Measurements from ENCODE around the gene ZNF564.
"Not testable (repeated sequence)": the region's sequence is repeated elsewhere in the genome, so short reads cannot be mapped to it uniquely, and the experiment has no call there.

ZNF564 gene

DNA sequence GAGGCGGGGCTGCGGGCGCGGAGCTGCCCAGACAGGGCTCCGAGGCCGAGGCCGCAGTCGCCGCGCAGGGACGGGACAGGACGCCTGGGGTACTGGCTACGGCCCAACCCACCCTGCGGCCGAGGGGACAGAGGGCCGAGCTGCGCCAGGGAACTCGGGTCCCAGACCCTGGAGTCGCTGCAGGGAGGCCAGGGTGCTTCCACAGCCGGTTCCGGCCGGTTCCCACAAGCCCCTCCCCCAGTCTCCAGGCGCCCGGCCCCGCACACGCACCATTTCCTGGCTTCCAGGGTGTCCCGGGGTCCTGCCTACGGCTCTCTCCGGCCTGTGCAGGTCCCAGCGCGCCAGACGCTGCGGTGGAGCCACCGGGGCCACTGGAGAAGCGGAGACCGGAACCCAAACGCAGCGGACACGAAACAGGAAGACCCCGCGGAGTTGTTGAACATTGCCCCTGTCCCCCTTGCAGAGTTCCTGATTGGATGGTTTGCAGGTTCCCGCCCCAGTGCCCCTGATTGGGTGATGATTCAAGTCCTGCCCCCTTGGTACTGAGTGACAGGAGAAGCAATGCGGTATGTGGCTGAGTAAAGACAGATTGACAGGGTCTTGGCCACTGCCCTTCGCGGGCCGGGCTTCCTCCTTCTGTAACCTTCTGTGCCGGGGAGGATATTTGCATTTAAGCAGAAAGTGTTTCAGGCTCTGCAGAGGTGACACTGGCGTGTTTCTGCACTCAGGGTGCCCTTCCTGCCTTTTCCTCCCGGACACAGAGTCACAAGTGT lies at the start of gene ZNF564:
TSS of gene ZNF564 (minus strand) at position 423 of the 773 bp plus-strand sequence. CDS start at position 273, 150 bp downstream.
- peak; percentile 87 for DNase-seq (ENCODE audit: low read depth)

DNA sequence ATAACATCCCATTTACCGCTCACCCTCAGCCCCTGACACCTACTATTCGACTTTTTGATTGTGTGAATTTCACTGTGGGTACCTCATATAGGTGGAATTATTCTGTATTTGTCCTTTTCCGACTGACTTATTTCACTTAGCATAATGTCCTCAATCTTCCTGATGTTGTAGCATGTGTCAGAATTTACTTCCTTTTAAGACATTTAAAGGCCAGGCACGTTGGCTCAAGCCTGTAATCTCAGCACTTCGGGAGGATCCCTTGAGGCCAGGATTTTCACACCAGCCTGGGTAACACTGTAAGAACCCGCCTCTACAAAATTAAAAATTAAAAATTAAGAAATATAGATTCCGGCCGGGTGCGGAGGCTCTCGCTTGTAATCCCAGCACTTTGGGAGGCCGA lies 46.3 kb upstream of the ZNF564 start:
- no peak for DNase-seq (ENCODE audit: low read depth)

DNA sequence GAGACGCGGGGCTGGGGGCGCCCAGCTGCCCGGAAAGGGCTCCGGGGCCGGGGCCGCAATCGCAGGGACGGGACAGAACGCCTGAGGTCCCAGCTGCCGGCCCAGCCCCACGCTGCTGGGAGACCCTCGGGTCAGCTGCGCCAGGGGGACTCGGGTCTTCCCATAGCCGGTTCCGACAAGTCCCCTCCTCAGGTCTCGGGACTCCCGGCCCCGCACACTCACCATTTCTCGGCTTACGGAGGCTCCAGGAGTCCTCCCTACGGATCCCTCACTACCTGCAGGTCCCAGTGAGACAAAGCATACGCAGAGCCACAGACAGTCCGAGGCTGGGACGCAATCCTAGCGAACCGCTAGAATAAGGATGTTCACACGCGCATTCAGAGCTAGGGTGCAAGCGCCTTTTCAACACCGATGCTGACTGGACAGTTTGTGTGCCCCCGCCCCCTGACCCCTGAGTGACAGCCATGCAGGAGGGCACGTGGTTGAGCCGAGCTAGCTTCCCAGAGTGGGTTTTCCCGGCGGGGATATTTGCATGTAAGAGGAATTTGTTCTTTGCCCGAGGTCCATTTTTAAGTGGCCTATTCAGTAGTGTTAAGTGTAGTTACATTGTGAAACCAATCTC lies 45.8 kb upstream of the ZNF564 start:
- no peak for DNase-seq (ENCODE audit: low read depth)

DNA sequence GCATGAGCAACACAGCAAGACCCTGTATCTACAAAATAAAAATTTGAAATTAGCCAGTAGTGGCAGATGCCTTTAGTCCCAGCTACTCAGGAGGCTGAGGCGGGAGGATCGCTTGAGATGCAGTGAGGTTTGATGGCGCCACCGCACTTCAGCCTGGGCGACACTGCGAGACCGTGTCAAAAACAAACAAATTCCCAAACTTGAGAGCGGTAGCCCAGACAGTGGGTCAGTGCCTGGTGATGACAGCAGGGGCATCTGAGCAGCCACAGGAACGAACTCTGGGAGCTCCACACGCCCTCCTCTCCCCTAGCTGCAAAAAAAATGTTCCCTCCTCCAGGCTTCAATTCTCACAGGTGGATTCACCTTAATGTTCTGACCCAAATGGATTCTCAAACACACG lies 45.2 kb upstream of the ZNF564 start:
- no peak for DNase-seq (ENCODE audit: low read depth)

DNA sequence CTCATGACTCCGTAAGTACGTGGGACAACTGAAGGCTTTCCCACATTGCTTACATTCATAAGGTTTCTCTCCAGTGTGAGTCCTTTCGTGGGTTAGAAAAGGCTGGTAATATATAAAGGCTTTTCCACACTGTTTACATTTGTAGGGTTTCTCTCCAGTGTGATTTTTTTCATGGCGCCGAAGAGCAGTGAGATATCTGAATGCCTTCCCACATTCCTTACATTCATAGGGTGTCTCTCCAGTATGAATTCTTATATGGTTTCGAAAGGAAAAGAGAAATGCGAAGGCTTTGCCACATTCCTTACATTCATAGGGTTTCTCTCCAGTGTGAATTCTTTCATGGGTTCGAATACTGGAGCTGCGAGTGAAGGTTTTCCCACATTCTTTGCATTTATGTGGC lies 29.8 kb upstream of the ZNF564 start:
- no peak for DNase-seq (ENCODE audit: low read depth)

DNA sequence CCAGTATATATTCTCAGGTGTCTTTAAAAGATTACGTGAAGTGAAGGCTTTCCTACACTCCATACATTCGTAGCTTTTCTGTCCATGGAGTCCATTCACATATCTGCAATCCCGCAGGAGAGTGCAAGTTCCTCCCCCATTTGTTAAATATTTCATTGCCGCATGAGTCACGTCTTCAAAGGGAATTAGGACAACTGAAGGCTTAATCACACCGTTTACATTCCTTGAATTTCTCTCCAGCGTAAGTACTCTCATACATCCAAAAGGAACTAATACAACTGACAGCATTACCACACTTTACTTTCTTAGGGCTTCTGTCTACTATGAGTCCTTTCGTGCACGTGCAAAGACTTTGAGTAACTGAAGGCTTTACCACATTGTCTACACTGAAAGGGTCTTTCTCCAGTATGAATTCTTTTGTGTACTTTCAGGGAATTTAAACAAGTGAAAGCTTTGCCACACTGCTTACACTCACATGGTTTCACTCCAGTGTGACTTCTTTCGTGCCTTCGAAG lies 29.0 kb upstream of the ZNF564 start:
- no peak for DNase-seq (ENCODE audit: low read depth)

DNA sequence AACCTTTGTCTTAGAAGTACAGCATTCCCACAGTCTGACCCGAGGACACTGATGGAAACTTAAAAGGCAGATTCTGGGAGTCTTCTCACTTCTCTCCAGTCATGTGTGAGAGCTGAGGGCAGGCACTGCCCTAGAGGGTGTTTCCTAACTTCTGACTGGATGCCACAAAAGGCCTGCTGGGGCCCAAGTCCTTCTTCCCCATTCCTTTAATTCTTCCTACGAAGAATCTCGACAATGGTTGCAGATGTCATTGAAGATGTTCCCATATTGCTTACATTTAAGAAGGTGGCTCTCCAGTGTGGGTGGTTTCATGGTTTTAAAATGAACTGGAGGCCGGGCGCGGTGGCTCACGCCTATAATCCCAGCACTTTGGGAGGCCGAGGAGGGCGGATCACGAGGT lies 27.4 kb upstream of the ZNF564 start:
- no peak for DNase-seq (ENCODE audit: low read depth)

DNA sequence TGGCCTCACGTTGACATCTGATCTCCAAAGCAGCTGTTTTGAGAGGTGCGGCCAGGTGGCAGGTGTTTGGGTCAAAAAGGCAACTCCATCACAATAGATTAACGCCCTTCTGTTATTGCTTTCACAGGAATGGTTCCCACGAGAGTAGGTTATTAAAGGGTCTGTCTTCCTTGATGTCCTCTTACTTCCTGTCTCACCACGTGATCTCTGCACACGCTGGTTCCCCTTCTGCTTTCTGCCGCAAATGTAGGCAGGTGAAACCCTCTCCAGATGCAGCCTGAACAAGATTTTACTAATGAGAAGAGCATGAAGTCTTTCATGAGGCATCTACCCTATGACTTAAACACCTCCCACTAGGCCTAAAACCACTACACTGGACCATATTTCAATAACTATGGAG lies 22.8 kb upstream of the ZNF564 start:
- no peak for DNase-seq (ENCODE audit: low read depth)

DNA sequence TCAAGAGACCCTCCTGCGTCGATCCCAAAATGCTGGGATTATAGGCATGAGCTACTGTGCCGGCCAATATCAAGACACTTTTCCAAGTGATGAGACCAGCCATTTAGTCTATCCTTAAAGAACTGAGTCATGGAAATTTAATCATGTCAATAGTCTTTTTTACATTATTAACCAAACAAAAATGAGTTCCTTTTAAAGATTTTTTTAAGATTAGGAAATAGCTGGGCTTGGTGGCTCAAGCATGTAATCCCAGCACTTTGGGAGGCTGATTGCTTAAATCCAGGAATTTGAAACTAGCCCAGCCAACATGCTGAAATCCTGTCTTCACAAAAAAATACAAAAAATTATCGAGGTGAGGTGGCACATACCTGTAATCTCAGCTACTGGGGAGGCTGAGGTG lies 16.7 kb upstream of the ZNF564 start:
- no peak for DNase-seq (ENCODE audit: low read depth)

DNA sequence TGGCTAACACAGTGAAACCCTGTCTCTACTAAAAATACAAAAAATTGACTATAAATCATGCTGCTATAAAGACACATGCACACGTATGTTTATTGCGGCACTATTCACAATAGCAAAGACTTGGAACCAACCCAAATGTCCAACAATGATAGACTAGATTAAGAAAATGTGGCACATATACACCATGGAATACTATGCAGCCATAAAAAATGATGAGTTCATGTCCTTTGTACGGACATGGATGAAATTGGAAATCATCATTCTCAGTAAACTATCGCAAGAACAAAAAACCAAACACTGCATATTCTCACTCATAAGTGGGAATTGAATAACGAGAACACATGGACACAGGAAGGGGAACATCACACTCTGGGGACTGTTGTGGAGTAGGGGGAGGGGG lies 15.1 kb upstream of the ZNF564 start:
- DNase-seq (ENCODE audit: low read depth), result not testable (repeated sequence)

DNA sequence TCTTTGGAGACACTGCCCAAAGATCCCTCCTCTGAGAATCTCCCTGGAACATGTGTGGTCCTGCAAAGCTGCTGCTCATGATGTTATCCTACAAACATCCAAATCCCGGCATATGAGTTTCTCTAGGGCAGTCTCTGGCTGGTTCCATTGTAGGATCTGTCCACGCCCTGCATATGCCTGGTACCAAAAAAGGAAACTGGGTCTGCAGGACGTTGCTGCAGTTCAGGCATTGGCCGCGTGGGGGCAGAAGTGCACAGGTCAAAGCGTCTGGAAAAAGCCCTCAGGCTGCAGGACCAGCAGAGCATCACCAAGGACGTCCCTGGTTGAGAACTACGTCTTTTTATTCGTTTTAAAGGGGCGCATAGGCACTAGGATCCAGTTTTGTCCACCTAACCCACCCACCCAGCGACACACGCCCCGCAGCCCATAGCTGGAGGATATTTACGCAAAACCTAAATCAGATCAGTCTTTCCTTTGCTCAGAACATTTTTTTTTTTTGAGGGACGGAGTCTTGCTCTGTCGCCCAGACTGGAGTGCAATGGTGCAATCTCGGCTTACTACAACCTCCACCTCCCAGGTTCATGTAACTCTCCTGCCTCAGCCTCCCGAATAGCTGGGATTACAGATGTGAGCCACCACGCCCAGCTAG lies 12.9 kb upstream of the ZNF564 start:
- DNase-seq (ENCODE audit: low read depth), result peak; percentile 80

DNA sequence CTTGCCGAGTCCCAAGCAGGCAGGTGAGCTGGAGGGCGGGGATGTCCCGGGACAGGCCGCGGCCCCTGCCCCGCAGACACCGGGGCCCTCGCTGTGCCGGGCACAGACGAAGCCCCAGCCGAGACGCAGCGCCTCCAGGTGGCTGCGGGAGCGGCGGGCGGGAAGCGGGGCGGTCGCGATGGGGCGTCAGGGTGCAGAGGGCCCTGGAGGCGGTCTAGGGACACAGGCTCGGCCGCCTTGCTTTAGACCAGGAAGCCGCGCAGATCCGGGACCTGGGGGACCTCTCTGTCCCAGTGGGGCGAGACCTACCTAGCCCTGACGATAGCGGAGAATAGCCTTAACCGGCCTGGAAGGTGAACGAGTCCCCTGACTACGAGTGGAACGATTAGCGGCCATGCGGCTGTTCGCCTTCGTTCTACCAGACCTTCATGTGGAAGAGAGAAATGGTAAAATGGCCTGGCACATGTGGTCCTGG lies 4.2 kb upstream of the ZNF564 start:
- no peak for DNase-seq (ENCODE audit: low read depth)

DNA sequence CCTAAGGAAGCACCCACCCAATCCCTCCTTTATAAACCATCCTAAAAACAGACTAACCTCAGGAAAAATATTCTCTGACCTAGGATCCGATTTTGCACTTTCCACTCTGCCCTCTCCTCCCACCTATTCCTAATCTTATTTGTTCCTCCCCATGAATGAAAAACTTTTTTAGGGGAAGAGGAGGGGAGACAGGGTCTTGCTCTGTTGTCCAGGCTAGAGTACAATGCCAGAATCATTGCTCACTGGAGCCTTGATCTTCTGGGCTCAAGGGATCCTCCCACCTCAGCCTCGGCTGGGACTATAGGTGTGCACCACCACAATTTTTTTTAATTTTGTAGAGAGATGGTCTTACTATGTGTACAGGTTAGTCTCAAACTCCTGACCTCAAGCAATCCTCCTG lies 4.4 kb downstream of the ZNF564 start:
- DNase-seq (ENCODE audit: low read depth), result no peak

DNA sequence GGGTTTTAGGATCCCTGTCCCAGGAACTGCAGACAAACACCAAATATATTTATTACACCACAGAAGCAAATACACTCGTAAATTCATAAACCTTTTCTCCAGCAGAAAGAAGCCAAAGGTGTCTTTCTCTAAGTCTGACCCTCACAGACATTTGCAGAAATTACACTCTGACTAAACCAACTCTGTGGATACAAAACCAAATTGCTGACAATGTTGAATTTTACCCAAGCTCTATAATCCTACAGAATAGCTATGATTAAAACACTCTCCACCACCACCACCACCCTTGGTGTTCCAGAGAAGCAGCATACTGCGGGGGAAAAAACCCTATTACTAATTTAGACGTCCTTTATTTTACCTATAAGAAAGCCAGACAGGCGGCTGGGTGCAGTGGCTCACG lies 5.2 kb downstream of the ZNF564 start:
- DNase-seq (ENCODE audit: low read depth), result no peak

DNA sequence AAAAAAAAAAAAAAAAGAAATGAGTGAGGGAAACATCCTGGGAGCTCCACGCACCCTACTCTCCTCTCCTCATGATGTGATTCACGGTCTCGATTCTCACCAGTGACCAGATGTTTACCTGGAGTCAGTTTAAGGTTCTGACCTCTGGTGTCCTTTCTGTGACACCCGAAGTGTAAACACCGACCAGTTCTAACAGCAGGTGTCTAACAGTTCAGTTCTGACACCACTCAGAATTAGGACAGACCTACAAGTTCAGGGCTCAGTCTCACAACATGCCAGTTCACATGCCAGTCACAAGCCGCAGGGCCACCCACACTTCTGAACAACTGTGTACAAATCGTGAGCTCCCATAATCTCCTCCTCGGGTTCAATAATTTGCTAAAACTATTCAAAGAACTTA lies 6.0 kb downstream of the ZNF564 start:
- no peak for DNase-seq (ENCODE audit: low read depth)

DNA sequence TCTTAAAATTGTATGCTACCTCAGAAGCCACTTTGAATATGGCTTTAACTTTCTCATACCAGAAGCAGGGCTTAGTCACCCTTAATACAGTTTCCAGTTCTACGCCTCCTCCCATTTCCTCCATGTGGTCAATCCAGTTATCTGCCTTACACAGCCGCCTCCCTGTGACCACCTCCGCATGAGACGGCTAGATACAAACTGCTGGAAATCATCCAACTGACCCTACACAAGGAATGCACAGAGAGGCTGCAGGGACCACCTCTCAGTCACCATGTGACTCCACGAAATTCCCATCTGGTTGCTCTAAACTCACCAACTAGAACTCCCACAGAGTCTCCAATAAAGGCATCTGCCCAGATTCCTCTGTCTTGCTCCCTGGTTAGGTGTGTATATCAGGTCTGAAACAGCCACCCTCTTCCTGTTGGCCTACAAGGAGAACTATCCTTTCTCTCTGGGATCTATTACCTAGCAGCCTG lies 6.8 kb downstream of the ZNF564 start:
- DNase-seq (ENCODE audit: low read depth), result no peak

DNA sequence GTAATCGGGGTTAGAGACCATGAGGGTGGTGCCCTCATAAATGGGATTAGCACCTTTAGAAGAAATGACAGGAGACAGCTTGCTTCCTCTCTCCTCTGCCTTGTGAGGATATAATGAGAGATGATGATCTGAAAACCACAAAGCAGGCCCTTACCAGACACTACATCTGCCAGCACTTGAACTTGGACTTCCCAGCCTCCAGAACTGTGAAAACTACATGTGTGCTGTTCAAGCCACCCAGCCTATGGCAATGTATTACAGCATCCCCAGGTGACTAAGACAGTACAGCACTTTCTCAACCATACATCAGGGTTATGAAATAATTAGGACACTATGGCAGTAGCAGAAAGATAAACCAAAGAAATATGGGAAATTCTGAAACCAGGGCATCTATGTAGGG lies 7.4 kb downstream of the ZNF564 start:
- DNase-seq (ENCODE audit: low read depth), result no peak

DNA sequence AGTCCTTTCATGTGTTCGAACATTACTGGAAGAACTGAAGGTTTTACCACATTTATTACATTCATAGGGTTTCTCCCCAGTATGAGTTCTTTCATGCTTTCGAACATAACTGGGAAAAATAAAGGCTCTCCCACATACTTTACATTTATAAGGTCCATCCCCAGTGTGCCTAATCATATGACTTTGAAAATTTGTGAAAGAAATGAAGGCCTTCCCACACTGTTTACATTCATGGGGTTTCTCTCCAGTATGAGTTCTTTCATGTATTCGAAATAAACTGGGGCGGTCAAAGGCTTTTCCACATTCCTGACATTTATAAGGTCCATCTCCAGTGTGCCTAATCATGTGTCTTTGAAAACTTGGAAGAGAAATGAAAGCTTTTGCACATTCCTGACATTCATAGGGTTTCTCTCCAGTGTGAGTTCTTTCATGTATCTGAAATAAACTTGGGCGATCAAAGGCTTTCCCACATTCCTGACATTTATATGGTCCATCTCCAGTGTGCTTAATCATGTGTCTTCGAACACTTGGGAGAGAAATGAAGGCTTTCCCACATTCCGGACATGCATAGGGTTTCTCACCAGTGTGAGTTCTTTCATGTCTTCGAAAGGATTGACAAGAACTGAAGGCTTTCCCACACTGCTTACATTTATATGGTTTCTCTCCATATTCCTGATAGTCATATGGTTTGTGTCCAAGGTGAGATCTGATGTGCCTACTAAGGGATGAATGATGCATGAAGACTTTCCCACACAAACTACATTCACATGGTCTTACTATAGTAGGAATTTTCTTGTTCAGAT lies 24.0 kb downstream of the ZNF564 start:
- DNase-seq (ENCODE audit: low read depth), result no peak

DNA sequence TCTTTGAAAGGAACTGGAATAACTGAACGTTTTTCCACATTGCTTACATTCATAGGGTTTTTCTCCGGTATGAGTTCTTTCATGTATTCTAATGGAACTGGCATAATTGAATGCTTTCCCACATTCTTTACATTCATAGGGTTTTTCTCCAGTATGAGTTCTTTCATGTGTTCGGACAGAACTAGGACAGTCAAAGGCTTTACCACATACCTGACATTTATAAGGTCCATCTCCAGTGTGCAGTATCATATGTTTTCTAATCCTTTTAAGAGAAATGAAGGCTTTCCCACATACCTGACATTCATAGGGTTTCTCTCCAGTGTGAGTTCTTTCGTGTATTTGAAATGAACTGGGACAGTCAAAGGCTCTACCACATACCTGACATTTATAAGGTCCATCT lies 24.7 kb downstream of the ZNF564 start:
- no peak for DNase-seq (ENCODE audit: low read depth)

DNA sequence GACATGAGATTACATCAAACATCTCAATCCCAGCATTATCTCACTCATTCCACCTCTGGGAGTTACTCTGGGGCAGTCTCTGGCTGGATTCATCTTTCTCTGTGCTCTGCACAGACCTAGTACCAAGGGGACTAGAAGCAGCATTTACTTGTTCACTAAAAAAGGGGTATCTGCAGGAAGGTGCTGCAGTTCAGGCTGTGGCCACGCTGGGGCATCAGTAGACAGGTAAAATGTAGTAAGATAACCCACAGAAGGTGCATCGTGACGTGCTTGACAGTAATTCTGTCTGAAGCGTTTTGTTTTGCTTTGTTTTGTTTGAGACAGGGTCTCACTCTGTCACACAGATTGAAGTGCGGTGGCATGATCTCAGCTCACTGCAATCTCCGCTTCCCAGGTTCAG lies 29.3 kb downstream of the ZNF564 start:
- no peak for DNase-seq (ENCODE audit: low read depth)

DNA sequence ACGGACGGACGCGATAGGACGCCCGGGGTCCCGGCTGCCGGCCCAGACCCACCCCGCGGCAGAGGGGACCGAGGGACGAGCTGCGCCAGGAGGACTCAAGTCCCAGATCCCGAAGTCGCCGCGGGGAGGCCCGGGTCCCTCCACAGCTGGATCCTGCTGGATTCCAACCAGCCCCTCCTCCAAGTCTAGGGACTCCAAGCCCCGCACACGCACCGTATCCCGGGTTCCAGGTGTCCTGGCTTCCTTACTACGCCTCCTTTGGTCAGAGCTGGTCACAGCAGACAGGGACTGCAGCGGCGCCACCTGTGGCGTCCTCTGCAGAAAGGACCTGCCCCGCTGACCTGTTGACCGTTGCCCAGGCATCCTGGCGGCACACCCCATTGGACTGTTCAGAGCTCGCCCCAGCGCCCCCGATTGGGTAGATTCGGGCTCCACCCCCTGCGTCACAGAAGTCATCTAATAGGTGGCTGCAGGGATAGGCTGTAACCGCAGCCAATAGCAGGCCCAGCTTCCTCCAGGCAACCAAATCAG lies 37.7 kb downstream of the ZNF564 start:
- no peak for DNase-seq (ENCODE audit: low read depth)

DNA sequence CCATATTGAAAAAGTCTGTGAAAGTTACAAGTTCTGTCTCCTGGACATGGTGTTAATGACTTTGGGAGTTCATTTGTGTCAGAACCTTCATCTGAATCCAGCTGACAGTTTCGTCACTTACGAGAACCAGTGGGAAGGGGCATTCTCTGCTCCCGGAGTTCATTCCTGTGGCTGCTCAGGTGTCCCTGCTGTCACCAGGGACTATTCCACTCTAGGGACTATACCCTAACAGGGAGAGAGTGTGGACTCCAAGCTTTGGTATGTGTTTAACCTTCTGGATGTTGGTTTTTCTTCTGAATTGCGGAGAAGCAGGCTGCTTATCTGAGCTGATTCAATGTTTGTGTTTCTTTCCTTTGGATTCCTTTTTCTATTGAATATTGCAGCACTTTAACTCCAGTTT lies 54.2 kb downstream of the ZNF564 start:
- no peak for DNase-seq (ENCODE audit: low read depth)

Data from stimulated activated CD4-positive, alpha-beta T cell treated with anti-CD3 and anti-CD28 coated beads, Interleukin-2, amount 100 ng/mL, for 4 hours (primary cell).